ENCODE measurements around the gene MYH11.
"Not testable (repeated sequence)": the region's sequence is repeated elsewhere in the genome, so short reads cannot be mapped to it uniquely, and the experiment has no call there.

The MYH11 gene

DNA sequence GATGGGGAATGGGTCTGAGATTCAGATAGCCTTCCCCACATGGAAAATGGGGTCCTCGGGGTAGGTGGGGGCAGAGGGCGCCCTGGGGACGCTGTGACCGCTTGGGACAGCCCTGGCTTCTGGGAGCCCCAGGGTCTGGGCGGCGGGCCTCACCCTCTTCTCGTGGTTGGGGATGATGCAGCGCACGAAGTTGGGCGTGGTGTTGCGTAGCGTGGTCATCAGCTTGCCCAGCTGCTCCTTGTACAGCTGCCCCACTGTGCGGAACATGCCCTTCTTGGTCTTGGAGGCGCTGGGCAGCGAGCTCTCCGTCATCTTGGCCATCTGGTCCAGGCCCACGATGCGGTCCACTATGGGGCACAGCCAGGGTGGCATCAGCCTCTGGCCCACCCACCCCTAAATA is 106.8 kb downstream of the MYH11 start:
- no peak for DNase-seq (ENCODE audit: low read depth)

DNA sequence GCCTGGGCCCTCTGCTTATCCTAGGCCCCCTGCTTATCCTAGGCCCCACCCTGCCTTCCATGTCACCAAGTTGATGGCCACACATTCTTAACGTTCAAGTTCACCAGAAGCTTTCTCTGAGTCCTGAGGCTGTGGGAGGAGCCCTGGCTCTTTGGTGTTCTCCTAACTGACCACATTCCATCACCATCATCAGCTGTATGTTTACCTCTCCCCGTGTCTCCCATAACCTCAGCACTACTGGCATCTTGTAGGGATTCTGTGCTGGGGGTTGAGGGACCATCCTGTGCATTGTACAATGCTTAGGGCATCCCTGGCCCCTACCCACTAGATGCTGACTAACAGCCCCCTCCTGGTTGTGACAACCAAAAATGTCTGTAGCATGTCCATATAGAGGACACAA is 107.5 kb downstream of the MYH11 start:
- DNase-seq (ENCODE audit: low read depth), result no peak

DNA sequence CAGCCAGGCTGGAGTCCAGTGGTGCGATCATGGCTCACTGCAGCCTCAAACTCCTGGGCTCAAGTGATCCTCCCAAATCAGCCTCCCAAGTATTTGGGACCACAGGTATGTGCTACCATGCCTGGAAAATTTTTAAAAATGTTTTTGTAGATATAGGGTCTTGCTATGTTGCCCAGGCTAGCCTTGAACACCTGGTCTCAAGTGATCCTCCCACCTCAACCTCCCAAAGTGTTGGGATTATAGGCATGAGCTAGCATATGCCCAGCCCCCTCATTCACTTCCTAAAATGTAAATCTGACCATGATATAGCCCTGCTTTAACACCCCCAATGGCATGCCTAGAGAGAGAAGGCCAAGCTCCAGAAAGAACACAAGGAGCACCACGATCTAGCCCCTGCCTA is 108.2 kb downstream of the MYH11 start:
- no peak for DNase-seq (ENCODE audit: low read depth)

DNA sequence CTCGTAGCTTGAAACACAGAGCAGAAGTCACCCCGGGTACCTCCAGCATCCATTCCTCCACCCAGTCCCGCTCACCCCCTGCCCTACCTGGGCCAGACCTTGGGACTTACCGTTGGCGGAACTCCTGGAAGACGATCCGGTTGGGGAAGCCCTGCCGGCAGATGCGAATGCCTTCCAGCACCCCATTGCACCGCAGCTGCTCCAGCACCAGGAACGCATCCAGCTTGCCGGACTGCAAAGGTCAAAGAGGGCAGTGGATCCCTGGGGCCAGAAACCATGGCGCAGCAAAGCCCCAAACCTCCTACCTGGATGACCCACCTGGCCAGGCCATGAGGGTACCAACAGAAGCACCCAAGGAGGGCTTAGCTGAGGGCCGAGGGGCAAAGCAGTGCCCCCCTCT is 108.9 kb downstream of the MYH11 start:
- DNase-seq (ENCODE audit: low read depth), result no peak

DNA sequence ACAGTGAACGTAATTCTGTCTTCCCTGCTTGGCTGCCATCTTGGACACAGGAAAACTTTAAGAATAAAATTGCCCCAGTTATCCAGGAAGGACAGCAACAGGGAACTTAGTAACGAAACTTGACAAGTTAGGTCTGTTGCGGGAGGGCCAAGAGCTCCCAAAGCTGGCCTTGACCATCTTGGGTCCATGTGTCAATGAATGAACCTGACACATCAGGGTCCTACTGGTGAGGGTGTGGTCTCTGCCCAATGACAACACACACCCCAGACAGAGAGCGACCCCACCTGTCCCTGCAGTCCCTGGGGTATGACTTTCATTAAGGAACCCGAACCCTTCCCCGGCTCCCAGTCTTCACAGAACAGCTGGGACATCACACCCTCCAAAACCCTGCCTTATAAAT is 110.5 kb downstream of the MYH11 start:
- no peak for DNase-seq (ENCODE audit: low read depth)

DNA sequence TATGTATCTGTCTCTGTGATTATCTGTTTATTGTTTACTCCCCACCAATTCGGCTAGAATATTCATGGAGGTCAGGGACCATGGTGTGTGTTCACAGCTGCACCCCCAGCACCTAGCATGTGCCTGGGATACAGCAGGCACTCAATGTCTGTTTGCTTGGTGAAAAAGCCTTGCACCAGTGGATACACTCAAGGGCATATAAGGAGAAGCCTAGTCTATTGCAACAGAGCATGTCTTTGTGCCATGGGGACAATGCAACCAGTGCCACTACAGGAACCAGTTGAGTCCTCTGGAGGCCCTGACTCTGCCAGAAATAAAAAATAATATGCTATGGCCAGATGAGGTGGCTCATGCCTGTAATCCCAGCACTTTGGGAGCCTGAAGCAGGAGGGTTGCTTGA is 113.2 kb downstream of the MYH11 start:
- no peak for DNase-seq (ENCODE audit: low read depth)

GRCh38 chr16:15742716-15743115 is 114.1 kb downstream of the MYH11 start:
- DNase-seq (ENCODE audit: low read depth), result no peak

DNA sequence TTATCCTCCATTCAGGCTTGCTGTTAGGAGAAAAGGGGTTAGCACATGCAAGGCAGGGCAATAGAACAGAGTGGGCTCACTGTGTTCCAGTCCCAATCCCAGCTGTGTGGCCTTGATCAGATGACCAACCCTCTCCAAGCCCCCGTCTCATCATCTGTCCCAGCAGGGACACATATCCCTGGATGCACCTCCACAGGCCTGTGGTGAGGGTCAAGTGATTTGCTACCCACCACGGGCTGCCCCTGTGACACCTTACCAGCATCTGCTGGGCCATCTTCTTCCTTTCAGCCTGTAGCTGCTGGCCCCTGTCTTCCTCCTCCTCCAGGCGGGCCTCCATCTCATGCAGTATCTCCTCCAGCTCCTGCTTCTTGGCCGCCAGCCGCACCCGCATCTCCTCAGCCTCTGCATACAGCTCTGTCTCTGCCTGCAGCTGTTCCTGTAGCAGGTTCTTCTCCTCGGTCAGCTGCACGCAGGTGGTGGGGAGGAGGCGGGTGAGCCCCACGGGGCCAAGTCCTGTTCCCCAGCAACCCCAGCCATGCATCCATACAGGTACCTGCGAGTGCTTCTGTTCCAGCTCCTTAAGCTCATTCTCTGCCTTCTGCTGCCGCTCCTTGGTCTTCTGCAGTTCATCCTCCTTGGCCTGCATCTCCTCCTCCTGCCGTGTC is 115.5 kb downstream of the MYH11 start:
- no peak for DNase-seq (ENCODE audit: low read depth)

GRCh38 chr16:15739950-15740349 is 116.9 kb downstream of the MYH11 start:
- no peak for DNase-seq (ENCODE audit: low read depth)

DNA sequence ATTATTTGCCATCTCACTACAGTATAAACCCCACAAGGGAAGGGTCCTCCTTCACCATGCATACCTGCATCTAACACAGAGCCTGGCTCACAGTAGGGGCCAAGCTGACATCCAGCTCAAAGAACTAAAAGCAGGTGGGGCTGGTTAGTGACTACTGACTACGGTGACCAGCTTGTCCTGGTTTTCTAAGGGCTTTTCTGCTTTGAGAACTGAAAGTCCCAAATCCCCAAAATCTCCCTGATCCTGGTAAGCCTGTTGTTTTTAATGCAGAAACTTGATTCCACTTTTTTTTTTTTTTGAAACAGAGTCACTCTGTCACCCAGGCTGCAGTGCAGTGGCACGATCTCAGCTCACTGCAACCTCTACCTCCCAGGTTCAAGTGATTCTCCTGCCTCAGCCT is 117.4 kb downstream of the MYH11 start:
- DNase-seq (ENCODE audit: low read depth), result no peak

DNA sequence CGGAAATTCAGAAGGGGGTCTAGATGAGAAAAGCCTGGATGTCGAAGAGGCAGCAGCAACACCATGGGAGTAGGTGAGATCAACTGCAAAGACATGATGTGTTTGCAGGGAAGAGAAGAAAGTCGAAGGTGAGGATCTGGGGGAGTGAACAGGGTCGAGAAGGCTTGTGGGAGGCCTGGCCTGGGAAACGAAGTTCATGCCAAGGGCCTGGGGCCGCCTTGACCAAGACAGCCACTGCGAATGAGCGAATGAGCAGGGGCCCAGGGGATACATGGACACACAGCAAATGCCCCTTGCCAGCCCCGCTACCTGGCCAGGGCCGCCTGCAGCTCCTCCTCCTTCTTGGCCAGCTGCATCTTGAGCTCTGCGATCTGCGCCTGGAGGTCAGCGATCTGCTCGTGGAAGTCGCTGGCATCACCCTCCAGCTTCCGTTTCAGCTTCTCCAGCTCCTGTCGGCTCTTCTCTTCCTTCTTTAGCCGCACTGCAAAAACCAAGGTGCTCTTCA is 119.6 kb downstream of the MYH11 start:
- no peak for DNase-seq (ENCODE audit: low read depth)

- DNase-seq (ENCODE audit: low read depth), result no peak
Observed at GRCh38 chr16:15736529-15736928, 120.3 kb downstream of the MYH11 start.

DNA sequence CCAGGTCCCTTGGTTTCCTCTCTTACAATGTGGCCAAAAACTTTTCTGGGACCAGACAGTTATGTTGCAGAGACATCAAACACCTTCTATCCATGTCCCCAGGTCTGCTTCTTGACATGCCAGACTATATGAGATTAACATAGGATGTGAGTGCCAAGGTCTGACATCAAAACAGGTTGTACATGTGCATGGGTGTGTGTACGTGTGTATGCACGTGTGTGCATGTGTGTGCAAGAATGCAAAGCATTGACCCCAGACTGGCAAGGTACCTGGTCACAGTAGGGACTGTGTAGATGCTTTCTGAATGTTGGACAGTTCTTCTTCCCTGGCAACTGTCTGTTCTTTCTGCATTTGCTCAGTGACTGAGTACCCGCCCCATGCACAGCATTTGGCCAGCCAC is 121.2 kb downstream of the MYH11 start:
- no peak for DNase-seq (ENCODE audit: low read depth)

- DNase-seq (ENCODE audit: low read depth), result no peak
Observed at GRCh38 chr16:15732416-15732815, 124.4 kb downstream of the MYH11 start.

GRCh38 chr16:15729152-15729551 is 127.7 kb downstream of the MYH11 start:
- no peak for DNase-seq (ENCODE audit: low read depth)

GRCh38 chr16:15727697-15728096 is 129.1 kb downstream of the MYH11 start:
- not testable (repeated sequence) for DNase-seq (ENCODE audit: low read depth)

DNA sequence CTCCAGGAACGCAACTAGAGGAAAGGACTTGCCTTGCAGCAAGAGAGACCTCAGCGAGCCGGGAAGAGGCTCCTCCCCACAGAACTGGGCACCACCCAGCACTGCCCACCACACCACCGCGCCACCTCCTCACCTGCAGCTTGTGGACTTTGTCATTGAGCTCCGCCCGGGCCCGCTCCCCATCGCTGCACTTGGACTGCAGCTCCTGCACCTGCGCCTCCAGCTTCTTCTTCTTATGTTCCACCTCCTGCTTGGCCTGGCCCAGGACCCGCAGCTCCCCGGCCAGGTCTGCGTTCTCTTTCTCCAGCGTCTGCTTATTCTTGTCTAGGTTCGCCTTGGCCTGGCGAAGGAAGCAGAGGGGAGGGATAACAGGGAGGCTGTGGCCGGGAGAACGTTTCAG is 130.1 kb downstream of the MYH11 start:
- no peak for DNase-seq (ENCODE audit: low read depth)

DNA sequence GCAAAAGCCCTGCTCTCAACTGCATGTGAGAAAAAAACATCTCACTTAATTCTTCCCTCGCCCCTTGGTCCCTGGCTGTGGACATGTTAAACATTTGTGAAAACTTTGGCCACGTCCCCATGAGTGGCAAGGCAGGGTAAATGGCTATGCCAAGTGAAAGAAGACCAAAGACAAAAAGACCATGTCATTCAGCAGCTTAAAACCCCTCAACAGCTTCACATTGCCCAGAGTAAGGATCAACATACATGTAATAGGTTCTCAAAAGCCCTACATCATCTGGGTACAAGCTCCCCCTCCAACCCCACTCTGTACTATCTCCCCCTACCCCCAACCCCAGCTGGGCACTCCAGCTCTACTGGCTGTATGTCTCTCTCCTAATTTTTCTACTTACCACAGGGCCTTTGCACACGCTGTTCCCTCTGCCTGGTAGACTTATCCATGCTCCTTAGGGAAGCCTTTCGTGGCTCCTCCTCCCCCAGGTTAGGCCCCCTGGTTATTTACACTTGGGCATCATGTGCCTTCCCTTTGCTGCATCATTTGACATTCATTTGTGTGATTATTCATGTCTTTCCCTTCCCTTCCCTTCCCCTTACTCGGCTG is 131.1 kb downstream of the MYH11 start:
- no peak for DNase-seq (ENCODE audit: low read depth)

DNA sequence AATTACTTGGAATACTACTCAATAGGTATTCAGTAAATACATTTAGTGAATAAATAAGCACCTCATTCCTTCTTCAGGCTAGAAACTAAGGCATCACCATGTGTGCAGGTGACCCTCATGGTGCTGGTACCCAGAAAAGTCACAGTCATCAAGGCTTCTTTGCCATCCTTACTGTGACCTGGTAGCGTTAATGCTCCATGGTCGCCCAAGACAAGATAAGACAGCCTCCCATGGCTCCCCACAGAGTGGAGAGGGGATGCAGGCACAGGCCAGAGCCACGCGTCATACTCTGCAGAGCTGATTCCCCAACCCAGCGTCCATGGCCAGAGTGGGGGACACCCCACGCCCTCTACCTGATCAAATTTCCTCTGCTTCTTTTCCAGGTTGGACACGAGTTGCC is 133.0 kb downstream of the MYH11 start:
- DNase-seq (ENCODE audit: low read depth), result no peak

- DNase-seq (ENCODE audit: low read depth), result no peak
Observed at GRCh38 chr16:15721018-15721417, 135.8 kb downstream of the MYH11 start.

GRCh38 chr16:15716694-15717447 is 140.0 kb downstream of the MYH11 start:
- DNase-seq (ENCODE audit: low read depth), result no peak

- DNase-seq (ENCODE audit: low read depth), result no peak
Observed at GRCh38 chr16:15715221-15715620, 141.6 kb downstream of the MYH11 start.

Data from fibroblast of the conjunctiva (primary cell).